Caco-2 (cell line): ENCODE data around the gene ARSB. TPM values are rescaled to one million over a fixed set of nuclear protein-coding genes. Genes with fewer than 3 reads are reported as not detected.

ENCODE experiments used
- BruUV-seq: library from RNA; stranded (reverse); fragments of 400-500 nt; replicated peaks from 2 replicates; lab custom pipeline; 2021; lab: Mats Ljungman, UMichigan
- CTCF ChIA-PET: fragments of 300-600 bp; sonication (Branson Sonifier 250); formaldehyde crosslinking; loops from one replicate; lab custom pipeline; 2022; ENCODE audit warnings: antibody characterized with exemption; lab: Charles Lee
- POLR2A ChIA-PET: fragments of 300-600 bp; sonication (Branson Sonifier 250); formaldehyde crosslinking; loops from one replicate; lab custom pipeline; 2022; ENCODE audit warnings: antibody characterized with exemption; lab: Charles Lee
- DNase-seq, 2 experiments: peaks; one replicate each; pipeline versions ENCODE4 v3.0.0 to v3.0.0-alpha.2; 2020 to 2022
- H3K27me3 ChIP-seq: replicated peaks from 2 replicates; pipeline ENCODE4 v1.6.0; 2011; ENCODE audit warnings: low read length; ENCODE audit not compliant: control insufficient read depth, insufficient read depth
- H3K36me3 ChIP-seq: 2 replicates; pipeline ENCODE4 v1.5.1; 2011; ENCODE audit warnings: low read length; ENCODE audit not compliant: control insufficient read depth, insufficient read depth
- H3K4me1 ChIP-seq: fragments of 250-450 bp; sonication (Bioruptor Pico); 2 replicates; pipeline ENCODE4 v1.5.1; 2020; ENCODE audit warnings: mild to moderate bottlenecking
- H3K4me3 ChIP-seq: 2 replicates; pipeline ENCODE4 v1.5.1; 2011; ENCODE audit warnings: low read depth, mild to moderate bottlenecking, control low read depth, low read length
- H3K9me3 ChIP-seq: fragments of 250-450 bp; sonication (Bioruptor Pico); 2 replicates; pipeline ENCODE4 v1.5.1; 2020; ENCODE audit warnings: mild to moderate bottlenecking, moderate library complexity
- H3K27ac Mint-ChIP-seq: one replicate; pipeline ENCODE4 v1.8.0; 2022; ENCODE audit warnings: mixed read lengths; ENCODE audit not compliant: unreplicated experiment
- H3K27me3 Mint-ChIP-seq: one replicate; pipeline ENCODE4 v1.8.0; 2022; ENCODE audit warnings: mixed read lengths; ENCODE audit not compliant: insufficient read depth, unreplicated experiment
- H3K36me3 Mint-ChIP-seq: one replicate; pipeline ENCODE4 v1.8.0; 2022; ENCODE audit warnings: mild to moderate bottlenecking, mixed read lengths; ENCODE audit not compliant: insufficient read depth, unreplicated experiment
- H3K4me1 Mint-ChIP-seq: one replicate; pipeline ENCODE4 v1.8.0; 2022; ENCODE audit warnings: low read depth, mixed read lengths; ENCODE audit not compliant: unreplicated experiment
- H3K4me3 Mint-ChIP-seq: one replicate; pipeline ENCODE4 v1.8.0; 2022; ENCODE audit warnings: mild to moderate bottlenecking, moderate library complexity, mixed read lengths; ENCODE audit not compliant: unreplicated experiment
- H3K9me3 Mint-ChIP-seq: one replicate; pipeline ENCODE4 v1.8.0; 2022; ENCODE audit warnings: mixed read lengths; ENCODE audit not compliant: unreplicated experiment
- CTCF ChIP-seq, 2 experiments: fragments of 200-600 bp in 1 of 2; IDR thresholded peaks; 1 replicate in 1 of 2; 2 replicates in 1 of 2; pipeline versions ENCODE4 v1.5.1 to v1.8.0; 2011 to 2022; ENCODE audit warnings: antibody characterized with exemption in 1 of 2, control low read depth in 1 of 2, inconsistent platforms in 1 of 2, low read depth in 1 of 2, low read length in 1 of 2, mild to moderate bottlenecking in 1 of 2, moderate library complexity in 1 of 2; ENCODE audit not compliant: insufficient read depth in 1 of 2, severe bottlenecking in 1 of 2, unreplicated experiment in 1 of 2
- intact Hi-C: fragments of 100-400 bp; cut with micrococcal nuclease; formaldehyde crosslinking; loops from one replicate; pipeline ENCODE4 v1.10.0; 2022; ENCODE audit not compliant: unreplicated experiment
- total RNA-seq: library from RNA; stranded (reverse); gene quantifications from 2 replicates; pipeline ENCODE4 v1.2.3, GENCODE V29; 2022

ARSB gene
- total RNA-seq, 1 experiment from 2014 or later: 17.4 TPM

- H3K4me1 ChIP-seq: peaks cover 18% of the 10 kb centered on the region
- no peaks in the 10 kb centered on the region for H3K27me3 Mint-ChIP-seq
- H3K36me3 ChIP-seq: no peaks in the 10 kb centered on the region
- peaks cover 33% of the 10 kb centered on the region for H3K9me3 Mint-ChIP-seq
- BruUV-seq: no TSS peak
- H3K4me3 Mint-ChIP-seq: no peak overlapping the region
- intact Hi-C loops: loop anchor here (10.0 kb wide), 1 partner anchor 154 kb away; the partner anchor contains the start of gene LHFPL2
- H3K9me3 ChIP-seq: no peaks in the 10 kb centered on the region
- peaks cover 37% of the 10 kb centered on the region for H3K4me1 Mint-ChIP-seq
- H3K4me3 ChIP-seq: no peak overlapping the region
- DNase-seq: no peak
- no peak overlapping the region for H3K27ac Mint-ChIP-seq
- H3K27me3 ChIP-seq: no peaks in the 10 kb centered on the region
- TF ChIP-seq CTCF (IDR thresholded peaks at IDR 0.05; ENCODE audit: insufficient read depth in 1 of 2, low read depth in 1 of 2, low read length in 1 of 2, severe bottlenecking in 1 of 2, unreplicated experiment in 1 of 2): no peak
- POLR2A ChIA-PET: no interaction called here
- CTCF ChIA-PET: no interaction called here
- H3K36me3 Mint-ChIP-seq: no peaks in the 10 kb centered on the region
Measured at GRCh38 chr5:78798673-78799029, 186.5 kb downstream of the ARSB start.

- Histone ChIP-seq H3K36me3 (no peaks in the 10 kb centered on the region), H3K4me3 (no peak overlapping the region), H3K4me1 (peaks cover 23% of the 10 kb centered on the region), H3K27me3 (no peaks in the 10 kb centered on the region), H3K9me3 (no peaks in the 10 kb centered on the region)
- H3K27ac Mint-ChIP-seq: peak overlapping the region; percentile 56
- POLR2A ChIA-PET: no interaction called here
- H3K27me3 Mint-ChIP-seq: no peaks in the 10 kb centered on the region
- H3K9me3 Mint-ChIP-seq: peaks cover 33% of the 10 kb centered on the region
- no peak for DNase-seq
- no peaks in the 10 kb centered on the region for H3K36me3 Mint-ChIP-seq
- no TSS peak for BruUV-seq
- no peak for TF ChIP-seq CTCF (IDR thresholded peaks at IDR 0.05; ENCODE audit: insufficient read depth in 1 of 2, low read depth in 1 of 2, low read length in 1 of 2, severe bottlenecking in 1 of 2, unreplicated experiment in 1 of 2)
- H3K4me3 Mint-ChIP-seq: no peak overlapping the region
- peaks cover 42% of the 10 kb centered on the region for H3K4me1 Mint-ChIP-seq
- CTCF ChIA-PET: no interaction called here
- intact Hi-C loops: loop anchor here (10.0 kb wide), 1 partner anchor 153 kb away; the partner anchor contains the start of gene LHFPL2
Measured at GRCh38 chr5:78797936-78798672, 187.0 kb downstream of the ARSB start.

- peaks cover 23% of the 10 kb centered on the region for H3K9me3 Mint-ChIP-seq
- TF ChIP-seq CTCF (IDR thresholded peaks at IDR 0.05; ENCODE audit: insufficient read depth in 1 of 2, low read depth in 1 of 2, low read length in 1 of 2, severe bottlenecking in 1 of 2, unreplicated experiment in 1 of 2): no peak
- CTCF ChIA-PET: no interaction called here
- H3K4me1 Mint-ChIP-seq: peaks cover 44% of the 10 kb centered on the region
- intact Hi-C loops: loop anchor here (2.0 to 10.0 kb wide), 3 partner anchors 29 to 151 kb away; partner anchors contain the start of gene LHFPL2
- no peaks in the 10 kb centered on the region for H3K27me3 Mint-ChIP-seq
- H3K4me3 Mint-ChIP-seq: no peak overlapping the region
- no peaks in the 10 kb centered on the region for H3K36me3 Mint-ChIP-seq
- POLR2A ChIA-PET: no interaction called here
- no TSS peak for BruUV-seq
- Histone ChIP-seq H3K36me3 (no peaks in the 10 kb centered on the region), H3K4me1 (peaks cover 28% of the 10 kb centered on the region), H3K27me3 (no peaks in the 10 kb centered on the region), H3K9me3 (no peaks in the 10 kb centered on the region), H3K4me3 (no peak overlapping the region)
- H3K27ac Mint-ChIP-seq: peak overlapping the region; percentile 52
- DNase-seq: peak in 1 of 2 experiments; percentile 50
Measured at GRCh38 chr5:78795757-78796156, 189.4 kb downstream of the ARSB start.
